AG10803 (cell line): Measurements from ENCODE around the gene UNC79.

Experiments used
- DNase-seq: peaks from one replicate; pipeline ENCODE4 v3.0.0; 2010; ENCODE audit warnings: low read depth
- H3K4me3 ChIP-seq: 2 replicates; pipeline ENCODE4 v1.5.1; 2011; ENCODE audit warnings: mild to moderate bottlenecking, low read length, control low read depth
- TF ChIP-seq, protein P1 (sequence below): conservative IDR thresholded peaks from 2 replicates; pipeline ENCODE4 v1.5.1; 2011; ENCODE audit warnings: mild to moderate bottlenecking, low read length, control low read depth, inconsistent platforms

UNC79 gene

DNA sequence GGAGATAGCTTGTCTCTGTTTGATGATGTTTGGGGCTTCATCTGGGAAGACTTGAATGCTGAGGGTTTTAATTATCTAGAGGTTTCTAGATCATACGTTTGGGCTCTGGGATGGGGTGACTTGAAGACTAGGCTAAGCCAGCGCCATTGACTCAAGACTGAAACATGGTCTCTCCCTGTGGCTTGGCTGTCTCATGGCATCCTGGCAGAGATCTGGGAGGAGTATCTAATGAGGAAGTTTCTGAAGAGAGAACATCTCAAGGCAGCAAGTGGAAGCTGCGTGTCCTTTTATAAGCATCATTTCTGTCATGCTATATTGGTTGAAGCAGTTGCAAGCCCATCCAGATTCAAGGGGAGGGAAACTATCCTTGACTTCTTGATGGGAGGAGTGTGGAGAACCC is 104.8 kb downstream of the UNC79 start:
- no peak overlapping the region for H3K4me3 ChIP-seq
- DNase-seq, result no peak

DNA sequence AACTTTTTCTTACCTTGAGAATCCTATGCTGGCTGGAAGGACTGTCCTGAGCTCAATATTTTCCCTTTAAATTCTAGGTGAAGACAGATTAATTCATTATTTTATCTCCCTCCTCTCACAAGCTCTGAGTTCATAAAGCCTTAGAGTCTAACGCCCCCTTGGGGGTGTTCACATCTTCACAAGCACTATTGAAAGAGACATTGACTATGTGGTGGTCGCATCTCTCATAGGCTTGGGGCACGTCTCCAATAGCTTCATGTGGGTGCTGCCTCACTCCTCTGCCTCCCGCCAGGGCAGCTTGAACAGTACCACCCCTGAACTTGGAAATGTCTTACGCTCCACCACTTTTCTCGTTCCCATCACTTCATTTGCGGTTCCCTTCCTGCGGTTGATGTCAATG is 106.2 kb downstream of the UNC79 start:
- H3K4me3 ChIP-seq, result no peak overlapping the region
- TF ChIP-seq, protein P1, sequence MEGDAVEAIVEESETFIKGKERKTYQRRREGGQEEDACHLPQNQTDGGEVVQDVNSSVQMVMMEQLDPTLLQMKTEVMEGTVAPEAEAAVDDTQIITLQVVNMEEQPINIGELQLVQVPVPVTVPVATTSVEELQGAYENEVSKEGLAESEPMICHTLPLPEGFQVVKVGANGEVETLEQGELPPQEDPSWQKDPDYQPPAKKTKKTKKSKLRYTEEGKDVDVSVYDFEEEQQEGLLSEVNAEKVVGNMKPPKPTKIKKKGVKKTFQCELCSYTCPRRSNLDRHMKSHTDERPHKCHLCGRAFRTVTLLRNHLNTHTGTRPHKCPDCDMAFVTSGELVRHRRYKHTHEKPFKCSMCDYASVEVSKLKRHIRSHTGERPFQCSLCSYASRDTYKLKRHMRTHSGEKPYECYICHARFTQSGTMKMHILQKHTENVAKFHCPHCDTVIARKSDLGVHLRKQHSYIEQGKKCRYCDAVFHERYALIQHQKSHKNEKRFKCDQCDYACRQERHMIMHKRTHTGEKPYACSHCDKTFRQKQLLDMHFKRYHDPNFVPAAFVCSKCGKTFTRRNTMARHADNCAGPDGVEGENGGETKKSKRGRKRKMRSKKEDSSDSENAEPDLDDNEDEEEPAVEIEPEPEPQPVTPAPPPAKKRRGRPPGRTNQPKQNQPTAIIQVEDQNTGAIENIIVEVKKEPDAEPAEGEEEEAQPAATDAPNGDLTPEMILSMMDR, result no peak
- no peak for DNase-seq

More for the DNA sequence above, 104.8 kb downstream of the UNC79 start:
- TF ChIP-seq, protein P1, result no peak

DNA sequence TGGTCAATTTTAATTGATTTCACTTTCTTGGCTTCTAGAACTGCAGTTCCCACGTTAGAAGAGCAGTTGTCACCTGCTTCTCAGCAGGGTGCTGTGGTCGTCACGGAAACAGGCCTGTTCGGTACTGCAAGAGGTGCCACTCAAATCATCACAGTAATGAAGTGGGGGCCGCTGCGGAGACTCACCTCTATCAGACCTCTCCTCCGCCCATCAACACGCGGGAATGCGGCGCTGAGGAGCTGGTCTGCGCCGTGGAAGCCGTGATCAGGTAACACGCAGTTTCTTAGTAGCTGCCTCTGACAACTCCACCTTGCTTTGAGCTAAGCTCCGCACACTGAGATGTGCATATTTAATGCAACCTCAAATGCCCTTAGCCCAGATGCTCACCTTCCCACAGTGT is 107.2 kb downstream of the UNC79 start:
- H3K4me3 ChIP-seq, result no peak overlapping the region
- TF ChIP-seq, protein P1, result no peak
- DNase-seq, result no peak

DNA sequence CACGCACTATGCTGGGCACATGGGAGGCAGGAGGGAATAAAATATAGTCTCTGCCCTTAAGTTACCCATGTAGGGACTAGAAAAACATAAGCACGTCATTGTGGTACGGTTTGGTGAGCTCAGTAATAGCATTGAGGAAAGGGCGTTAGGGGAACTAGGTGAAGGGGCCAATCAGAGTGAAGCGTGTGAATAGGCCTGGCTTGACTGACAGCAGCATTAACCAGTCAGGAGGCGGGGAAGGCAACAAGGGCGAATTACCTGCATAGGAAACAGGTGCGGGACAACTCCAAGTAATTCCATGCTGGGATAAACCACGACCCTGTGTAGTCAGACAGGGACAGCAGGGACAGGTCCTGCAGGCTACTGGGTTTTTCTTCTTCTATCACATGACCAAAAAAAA is 107.7 kb downstream of the UNC79 start:
- TF ChIP-seq, protein P1, result no peak
- DNase-seq, result peak; percentile 3
- no peak overlapping the region for H3K4me3 ChIP-seq

DNA sequence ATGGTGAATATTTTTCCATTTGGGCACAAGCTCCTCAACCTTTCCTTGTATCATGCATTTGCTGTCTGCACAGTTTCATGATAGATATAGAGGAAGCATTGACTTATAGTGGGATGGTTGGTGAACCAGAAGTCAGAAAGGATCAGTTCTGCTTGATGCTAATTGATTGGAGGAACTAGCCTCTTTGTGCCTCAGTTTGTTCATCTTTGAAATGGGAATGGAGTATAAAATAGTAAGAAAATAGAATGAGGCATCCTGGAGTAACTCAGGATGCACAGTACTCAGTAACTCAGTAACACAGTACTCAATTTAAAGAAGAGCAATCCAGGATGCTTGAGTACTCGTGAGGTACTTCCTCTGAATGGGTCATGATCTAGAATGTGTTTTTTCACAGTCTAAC is 109.5 kb downstream of the UNC79 start:
- no peak overlapping the region for H3K4me3 ChIP-seq
- TF ChIP-seq, protein P1, result no peak
- DNase-seq, result no peak

DNA sequence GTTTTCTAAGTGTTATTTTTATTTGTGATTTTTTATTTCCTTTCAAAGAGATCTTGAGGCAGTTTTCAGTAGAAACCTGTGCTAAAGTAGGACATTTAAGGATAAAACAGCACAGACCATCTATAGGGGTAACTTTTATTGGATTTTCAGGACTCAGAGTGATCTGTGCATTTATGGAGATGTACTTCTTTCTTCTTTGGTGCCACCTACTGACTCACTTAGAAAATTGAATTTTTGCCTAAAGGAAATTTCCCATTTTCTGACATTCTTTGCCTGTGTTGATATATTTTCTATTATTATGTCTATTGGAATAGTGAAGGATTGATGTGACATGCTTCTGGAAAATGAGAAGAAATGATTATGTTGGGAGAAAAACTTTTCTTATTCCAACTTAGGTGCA is 113.0 kb downstream of the UNC79 start:
- no peak overlapping the region for H3K4me3 ChIP-seq
- peak; percentile 16 for DNase-seq
- TF ChIP-seq, protein P1, result peak; percentile 56

DNA sequence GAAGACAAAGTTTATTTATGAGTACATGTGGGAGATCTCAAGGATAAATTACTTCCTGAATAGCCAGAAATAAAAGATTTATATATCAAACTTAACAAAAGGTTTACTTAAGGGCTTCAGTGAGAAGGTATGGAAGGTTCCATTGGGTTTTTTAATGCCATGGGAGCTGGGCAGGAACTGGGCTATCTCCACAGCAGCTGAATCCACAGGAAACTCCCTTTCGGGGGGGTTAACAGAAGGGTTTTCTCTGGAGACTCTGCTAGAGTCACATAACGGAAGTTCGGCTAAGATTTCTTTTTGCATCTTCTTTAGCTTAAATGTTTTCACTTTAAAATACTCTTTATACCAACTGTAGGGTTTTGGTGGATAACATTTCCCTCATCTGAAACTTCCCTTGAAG is 113.5 kb downstream of the UNC79 start:
- no peak overlapping the region for H3K4me3 ChIP-seq
- no peak for DNase-seq
- TF ChIP-seq, protein P1, result no peak
